Measurements from ENCODE around the gene AMZ1.

DNA sequence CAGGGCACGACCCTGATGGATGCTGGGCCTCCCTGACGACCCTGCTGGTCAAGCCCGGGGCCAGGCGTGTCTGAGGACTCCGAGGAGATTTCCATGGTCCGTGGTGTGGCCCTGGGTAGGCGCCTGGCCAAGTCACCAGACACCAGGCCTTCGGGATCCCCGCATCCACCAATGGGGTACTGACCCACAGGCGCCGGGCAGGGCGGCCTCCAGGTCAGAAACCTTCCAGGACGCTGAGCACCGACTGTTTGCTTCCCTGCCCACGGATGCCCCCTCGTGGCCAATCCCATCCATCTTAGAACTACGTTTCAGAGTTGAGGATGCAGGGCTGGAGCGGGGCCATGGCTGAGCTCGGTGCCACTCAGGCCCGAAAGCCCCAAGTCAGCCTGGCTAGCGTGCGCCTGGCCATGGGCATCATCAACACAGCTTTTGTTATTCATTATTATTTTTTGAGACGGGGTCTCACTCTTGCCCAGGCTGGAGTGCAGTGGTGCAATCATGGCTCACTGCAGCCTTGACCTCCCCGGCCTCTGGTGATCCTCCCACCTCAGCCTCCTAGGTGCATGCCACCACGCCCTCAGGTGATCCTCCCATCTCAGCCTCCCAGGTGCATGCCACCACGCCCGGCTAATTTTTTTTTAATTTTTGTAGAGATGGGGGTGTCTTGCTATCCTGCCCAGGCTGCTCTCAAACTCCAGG, 7.1 kb upstream of the AMZ1 start:
- TF ChIP-seq EZH2phosphoT487 (IDR thresholded peaks at IDR 0.05; ENCODE audit: insufficient read depth, low read depth) (no peak), EZH2 (IDR thresholded peaks at IDR 0.05; ENCODE audit: insufficient read depth, poor library complexity, severe bottlenecking) (no peak)
